Thoracic aorta (tissue), 2 donors: ENCODE measurements around the gene BAZ2B. TPM values are rescaled to one million over a fixed set of nuclear protein-coding genes. Genes with fewer than 3 reads are reported as not detected.

Experiments
- ATAC-seq: fragments of 150-250 bp; one replicate; pipeline ENCODE4 v1.8.0; 2017; ENCODE audit warnings: low read depth; ENCODE audit not compliant: insufficient number of reproducible peaks, low FRiP score
- DNase-seq: peaks from one replicate; pipeline ENCODE4 v3.0.0-alpha.2; 2020; ENCODE audit warnings: low spot score
- H3K27ac ChIP-seq, 2 donors: fragments of 200-600 bp; sonication (generic); 1 replicate in 1 of 2; 2 replicates in 1 of 2; pipeline ENCODE4 v1.5.1; 2016; ENCODE audit warnings: mild to moderate bottlenecking in 2 of 2, moderate library complexity in 2 of 2
- H3K27me3 ChIP-seq: fragments of 200-600 bp; sonication (generic); replicated peaks from 2 replicates; pipeline ENCODE4 v1.6.0; 2016; ENCODE audit warnings: mild to moderate bottlenecking; ENCODE audit not compliant: insufficient read depth
- H3K36me3 ChIP-seq: fragments of 200-600 bp; sonication (generic); one replicate; pipeline ENCODE4 v1.5.1; 2016
- H3K4me1 ChIP-seq, 2 donors: fragments of 200-600 bp; sonication (generic); 1 replicate in 1 of 2; 2 replicates in 1 of 2; pipeline versions ENCODE4 v1.5.1 to v1.6.0; 2016; ENCODE audit warnings: low read depth in 2 of 2, mild to moderate bottlenecking in 1 of 2; ENCODE audit not compliant: control insufficient read depth in 1 of 2
- H3K4me3 ChIP-seq: fragments of 200-600 bp; sonication (generic); 2 replicates; pipeline ENCODE4 v1.5.1; 2016; ENCODE audit warnings: mild to moderate bottlenecking
- H3K9me3 ChIP-seq: fragments of 200-600 bp; sonication (generic); 2 replicates; pipeline ENCODE4 v1.5.1; 2016
- CTCF ChIP-seq: fragments of 200-600 bp; sonication (generic); IDR thresholded peaks from one replicate; pipeline ENCODE4 v1.5.1; 2019; ENCODE audit warnings: antibody characterized with exemption
- total RNA-seq, 2 donors: library from RNA; depleted of rRNA; stranded (reverse); fragments of >200 nt; gene quantifications; one replicate each; pipeline versions ENCODE4 v1.1.0 to v1.2.3, GENCODE V29; 2016

BAZ2B gene
- total RNA-seq, 2 donors from 2014 or later = 73.8 to 147 TPM

GRCh38 chr2:159606287-159606686 lies 10.1 kb downstream of the BAZ2B start:
- Histone ChIP-seq H3K9me3 (no peaks in the 10 kb centered on the region), H3K4me3 (no peak overlapping the region), H3K4me1 (peaks cover 27 to 43% of the 10 kb centered on the region in 2 donors), H3K36me3 (no peaks in the 10 kb centered on the region), H3K27me3 (no peaks in the 10 kb centered on the region), H3K27ac (peak overlapping the region in 1 of 2 donors; percentile 38)
- DNase-seq (no peak), ATAC-seq (no peak)
- no peak for TF ChIP-seq CTCF

- H3K9me3 ChIP-seq = no peaks in the 10 kb centered on the region
- no peak overlapping the region for H3K4me3 ChIP-seq
Observed at GRCh38 chr2:159605441-159606178, 10.7 kb downstream of the BAZ2B start.

GRCh38 chr2:159604159-159604558 lies 12.2 kb downstream of the BAZ2B start:
- Histone ChIP-seq H3K4me3 (no peak overlapping the region), H3K27me3 (no peaks in the 10 kb centered on the region), H3K9me3 (no peaks in the 10 kb centered on the region), H3K36me3 (no peaks in the 10 kb centered on the region), H3K27ac (no peak overlapping the region), H3K4me1 (peaks cover 16 to 32% of the 10 kb centered on the region in 2 donors)
- ATAC-seq (no peak), DNase-seq (no peak)
- no peak for TF ChIP-seq CTCF

More at GRCh38 chr2:159605441-159606178, 10.7 kb downstream of the BAZ2B start:
- ATAC-seq = no peak
- no peak for DNase-seq
- no peak for TF ChIP-seq CTCF
- Histone ChIP-seq H3K27me3 (no peaks in the 10 kb centered on the region), H3K27ac (peak overlapping the region; percentile 33 to 38), H3K4me1 (peaks cover 25 to 38% of the 10 kb centered on the region in 2 donors), H3K36me3 (no peaks in the 10 kb centered on the region)

- peaks cover 8 to 13% of the 10 kb centered on the region in 2 donors for H3K4me1 ChIP-seq
- ATAC-seq (no peak), DNase-seq (no peak)
- TF ChIP-seq CTCF = no peak
- no peak overlapping the region for H3K27ac ChIP-seq
- no peaks in the 10 kb centered on the region for H3K9me3 ChIP-seq
- no peaks in the 10 kb centered on the region for H3K27me3 ChIP-seq
- H3K4me3 ChIP-seq = no peak overlapping the region
- no peaks in the 10 kb centered on the region for H3K36me3 ChIP-seq
Observed at GRCh38 chr2:159600752-159601151, 15.6 kb downstream of the BAZ2B start.

DNA sequence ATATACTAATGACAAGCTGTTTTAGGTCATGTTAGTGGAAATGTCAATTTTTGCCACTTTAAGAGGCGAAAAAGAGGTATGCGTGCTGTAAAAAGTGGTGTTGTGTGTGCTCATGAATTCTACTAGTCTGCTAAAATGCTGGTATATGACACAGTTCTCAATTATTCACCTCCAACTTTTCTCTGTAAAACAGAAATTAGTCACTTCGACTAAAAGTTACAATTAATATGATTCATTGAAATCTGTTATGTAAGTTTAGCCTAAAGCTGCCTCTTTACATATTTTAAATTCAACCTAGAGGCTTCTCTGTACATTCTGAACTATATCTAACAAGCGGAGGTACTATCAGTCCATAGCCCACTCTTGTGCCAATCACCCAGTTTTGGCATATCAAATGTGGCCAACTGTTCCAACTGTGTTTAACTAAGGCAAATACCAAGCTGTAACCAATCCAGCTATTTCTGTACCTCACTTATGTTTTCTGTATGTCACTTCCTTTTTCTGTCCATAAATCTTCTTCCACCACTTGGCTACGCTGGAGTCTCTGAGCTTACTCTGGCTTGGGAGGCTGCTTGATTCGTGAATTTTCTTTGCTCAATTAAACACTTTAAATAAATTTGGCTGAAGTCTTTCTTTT lies 20.8 kb downstream of the BAZ2B start:
- Histone ChIP-seq H3K4me3 (no peak overlapping the region), H3K9me3 (no peaks in the 10 kb centered on the region), H3K36me3 (no peaks in the 10 kb centered on the region), H3K4me1 (peaks cover 0 to 6% of the 10 kb centered on the region in 2 donors), H3K27ac (no peak overlapping the region), H3K27me3 (no peaks in the 10 kb centered on the region)
- TF ChIP-seq CTCF = no peak
- ATAC-seq = no peak
- DNase-seq = no peak
